ENCODE data around the gene RAP1GAP2.

Gene RAP1GAP2

DNA sequence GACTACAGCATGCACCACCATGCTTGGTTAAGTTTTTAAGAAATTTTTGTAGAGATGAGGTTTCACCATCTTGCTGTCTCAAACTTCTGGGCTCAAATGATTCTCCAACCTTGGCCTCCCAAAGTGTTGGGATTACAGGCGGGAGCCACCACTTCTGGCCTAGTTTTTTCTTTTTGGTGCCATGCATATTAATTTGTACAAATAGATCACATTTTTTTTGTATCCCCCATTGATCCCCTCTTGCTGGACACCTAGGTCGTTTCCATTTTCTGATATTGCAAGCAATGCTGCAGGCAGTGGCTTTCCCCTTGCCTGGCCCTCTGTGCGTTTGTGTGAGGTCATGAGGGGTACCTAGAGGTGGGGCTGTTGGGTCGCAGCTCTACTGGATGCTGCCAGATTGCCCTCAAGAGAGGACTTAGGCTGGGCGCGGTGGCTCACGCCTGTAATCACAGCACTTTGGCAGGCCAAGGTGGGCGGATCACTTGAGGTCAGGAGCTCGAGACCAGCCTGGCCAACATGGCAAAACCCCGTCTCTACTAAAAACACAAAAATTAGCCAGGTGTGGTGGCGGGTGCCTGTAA is 23.8 kb downstream of the RAP1GAP2 start:
- H3K9me3 ChIP-seq (ENCODE audit: severe bottlenecking) = no peaks in the 10 kb centered on the region
- no peak for TF ChIP-seq CTCF (IDR thresholded peaks at IDR 0.05; ENCODE audit: low read depth, low read length)
- H3K4me3 ChIP-seq (ENCODE audit: low read depth, low read length) = no peak overlapping the region

GRCh38 chr17:2821868-2822267 is 25.6 kb downstream of the RAP1GAP2 start:
- no peak for TF ChIP-seq CTCF (IDR thresholded peaks at IDR 0.05; ENCODE audit: low read depth, low read length)
- H3K27ac ChIP-seq = no peak overlapping the region

More for the DNA sequence above, 23.8 kb downstream of the RAP1GAP2 start:
- no peak overlapping the region for H3K27ac ChIP-seq
- H3K36me3 ChIP-seq = no peaks in the 10 kb centered on the region
- no peaks in the 10 kb centered on the region for H3K27me3 ChIP-seq (ENCODE audit: insufficient read depth, low read depth, severe bottlenecking)
- no peak for DNase-seq

GRCh38 chr17:2822358-2822757 is 26.1 kb downstream of the RAP1GAP2 start:
- no peaks in the 10 kb centered on the region for H3K9me3 ChIP-seq (ENCODE audit: severe bottlenecking)
- TF ChIP-seq CTCF (IDR thresholded peaks at IDR 0.05; ENCODE audit: low read depth, low read length) = no peak
- H3K36me3 ChIP-seq = no peaks in the 10 kb centered on the region

More at GRCh38 chr17:2821868-2822267, 25.6 kb downstream of the RAP1GAP2 start:
- H3K4me3 ChIP-seq (ENCODE audit: low read depth, low read length) = no peak overlapping the region
- DNase-seq = no peak
- H3K36me3 ChIP-seq = no peaks in the 10 kb centered on the region
- H3K9me3 ChIP-seq (ENCODE audit: severe bottlenecking) = no peaks in the 10 kb centered on the region
- H3K27me3 ChIP-seq (ENCODE audit: insufficient read depth, low read depth, severe bottlenecking) = no peaks in the 10 kb centered on the region

DNA sequence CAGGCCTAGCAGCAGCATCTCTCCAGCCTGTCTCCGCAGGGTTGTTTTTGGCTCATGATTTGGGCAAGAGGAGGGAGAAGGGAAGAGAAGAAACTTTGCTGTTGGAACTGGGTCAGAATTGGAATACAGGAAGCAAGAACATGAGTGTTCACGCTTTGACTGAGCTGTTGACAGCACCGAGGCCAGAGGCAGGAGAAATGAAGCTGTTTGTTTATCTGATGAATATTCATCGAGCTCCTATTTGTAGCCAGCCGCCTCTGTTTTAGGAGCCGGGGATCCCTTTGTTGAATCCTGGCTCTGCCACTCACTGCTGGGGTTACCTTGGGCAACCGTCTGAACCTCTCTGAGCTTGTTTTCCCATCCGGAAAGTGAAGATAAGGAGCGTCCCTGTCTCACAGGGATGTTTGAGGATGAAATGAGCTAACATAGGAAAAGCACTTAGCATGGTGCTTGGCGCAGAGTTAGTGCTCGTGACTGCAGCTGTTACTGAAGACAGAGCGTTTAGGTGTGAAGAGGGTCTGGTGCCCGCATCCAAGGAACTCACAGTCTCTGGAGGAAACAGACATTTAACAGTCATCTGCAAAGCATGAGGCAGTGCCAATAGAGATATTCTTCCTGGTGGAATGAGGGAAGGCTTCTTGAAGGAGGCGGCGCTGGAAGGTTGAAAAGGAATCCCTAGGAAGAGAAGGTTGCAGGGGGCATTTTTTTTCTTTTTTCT is 29.2 kb downstream of the RAP1GAP2 start:
- no peak for TF ChIP-seq CTCF (IDR thresholded peaks at IDR 0.05; ENCODE audit: low read depth, low read length)
- Histone ChIP-seq H3K36me3 (no peaks in the 10 kb centered on the region), H3K4me3 (ENCODE audit: low read depth, low read length) (no peak overlapping the region), H3K27ac (no peak overlapping the region), H3K9me3 (ENCODE audit: severe bottlenecking) (no peaks in the 10 kb centered on the region), H3K27me3 (ENCODE audit: insufficient read depth, low read depth, severe bottlenecking) (no peaks in the 10 kb centered on the region)
- DNase-seq = no peak

More at GRCh38 chr17:2822358-2822757, 26.1 kb downstream of the RAP1GAP2 start:
- Histone ChIP-seq H3K27me3 (ENCODE audit: insufficient read depth, low read depth, severe bottlenecking) (no peaks in the 10 kb centered on the region), H3K27ac (no peak overlapping the region), H3K4me3 (ENCODE audit: low read depth, low read length) (no peak overlapping the region)
- no peak for DNase-seq

DNA sequence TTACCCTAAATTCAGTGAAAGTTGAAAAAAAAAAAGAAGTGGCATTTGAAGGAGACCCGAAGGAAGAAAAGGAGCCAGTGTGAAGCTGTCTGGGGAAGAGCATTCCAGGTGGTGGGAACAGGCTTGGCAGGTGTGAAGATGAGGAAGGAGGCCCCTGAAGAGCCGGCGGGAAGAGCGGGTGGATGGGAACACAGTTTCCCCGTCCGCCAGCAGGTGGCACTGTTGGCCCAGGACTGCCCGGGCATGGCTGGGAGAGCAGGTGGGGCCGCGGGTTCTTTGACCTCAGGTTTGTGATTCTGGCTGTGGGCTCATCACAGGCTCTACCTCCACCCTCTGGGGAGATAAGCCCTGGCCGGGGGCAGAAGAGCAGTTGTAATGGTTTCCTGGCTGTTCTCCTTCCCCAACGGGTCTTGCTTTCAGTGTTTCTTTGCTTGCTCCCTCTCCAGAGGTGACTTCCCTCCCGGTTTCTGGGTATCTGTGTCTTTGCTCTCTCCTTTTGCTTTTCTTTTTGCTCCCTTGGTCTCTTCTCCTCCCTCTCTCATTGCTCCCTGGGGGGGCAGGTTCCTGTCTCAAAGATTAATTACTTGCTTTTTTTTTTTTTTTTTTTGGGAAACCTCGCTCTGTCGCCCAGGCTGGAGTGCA is 32.3 kb downstream of the RAP1GAP2 start:
- H3K27ac ChIP-seq = 0 out of 2 replicates have a peak overlapping the region, but pooled peaks have one; percentile 18
- no peaks in the 10 kb centered on the region for H3K9me3 ChIP-seq (ENCODE audit: severe bottlenecking)
- TF ChIP-seq CTCF (IDR thresholded peaks at IDR 0.05; ENCODE audit: low read depth, low read length) = peak; percentile 94
- H3K27me3 ChIP-seq (ENCODE audit: insufficient read depth, low read depth, severe bottlenecking) = no peaks in the 10 kb centered on the region
- peak; percentile 87 for DNase-seq
- H3K4me3 ChIP-seq (ENCODE audit: low read depth, low read length) = no peak overlapping the region
- no peaks in the 10 kb centered on the region for H3K36me3 ChIP-seq
